Daoy (cell line): Measurements from ENCODE around the gene CCNC. TPM values are rescaled to one million over a fixed set of nuclear protein-coding genes. Genes with fewer than 3 reads are reported as not detected.
A peak's percentile ranks its signal among the peaks of the same experiment; 100 is the strongest.
"Not testable (repeated sequence)": the region's sequence is repeated elsewhere in the genome, so short reads cannot be mapped to it uniquely, and the experiment has no call there.

Experiments
- DNase-seq: peaks from one replicate; pipeline ENCODE4 v3.0.0-alpha.2; 2015; ENCODE audit warnings: low read depth
- total RNA-seq: library from RNA; depleted of rRNA; stranded (reverse); fragments of >200 nt; shearing (Covaris generic); gene quantifications from 2 replicates; pipeline ENCODE4 v1.2.3, GENCODE V29; 2014

CCNC gene
- total RNA-seq, 1 experiment from 2014 or later = 136 TPM

DNA sequence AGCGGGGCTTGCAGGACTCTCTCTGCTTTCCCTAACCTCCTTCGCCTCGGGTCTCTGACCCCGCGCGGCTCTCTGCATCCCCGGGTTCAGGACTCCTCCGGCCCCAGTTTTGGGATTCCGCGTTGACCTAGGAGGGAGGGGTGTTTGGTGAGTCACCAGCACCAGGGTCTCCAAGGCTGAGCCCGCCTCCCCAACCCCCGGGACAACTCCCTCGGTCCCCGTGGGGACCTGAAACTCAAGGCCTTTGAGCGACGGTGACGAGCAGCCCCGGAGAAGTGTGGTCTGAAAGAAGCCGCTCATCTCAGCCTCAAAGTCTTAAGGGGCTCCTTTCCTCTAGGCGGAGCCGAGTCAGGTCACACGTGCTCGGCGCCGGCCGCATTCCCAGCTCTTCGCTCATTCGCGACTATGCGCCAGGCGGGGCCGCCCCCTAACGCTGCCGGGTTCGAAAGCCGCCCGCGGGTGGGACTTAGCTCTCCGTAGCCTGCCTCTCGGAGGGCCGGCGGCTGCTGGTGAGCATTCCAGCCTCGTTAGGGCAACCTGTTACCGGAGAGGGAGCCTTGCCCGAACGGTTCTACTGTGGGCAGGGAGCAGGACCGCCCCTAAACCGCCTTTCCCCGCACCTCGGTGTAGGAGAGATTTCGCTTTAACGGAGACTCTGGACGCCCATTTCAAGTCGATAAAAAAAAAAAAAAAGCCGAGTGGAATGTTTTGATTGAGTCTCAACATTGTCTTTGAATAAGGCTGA lies 35.1 kb upstream of the CCNC start:
- peak; percentile 79 for DNase-seq

DNA sequence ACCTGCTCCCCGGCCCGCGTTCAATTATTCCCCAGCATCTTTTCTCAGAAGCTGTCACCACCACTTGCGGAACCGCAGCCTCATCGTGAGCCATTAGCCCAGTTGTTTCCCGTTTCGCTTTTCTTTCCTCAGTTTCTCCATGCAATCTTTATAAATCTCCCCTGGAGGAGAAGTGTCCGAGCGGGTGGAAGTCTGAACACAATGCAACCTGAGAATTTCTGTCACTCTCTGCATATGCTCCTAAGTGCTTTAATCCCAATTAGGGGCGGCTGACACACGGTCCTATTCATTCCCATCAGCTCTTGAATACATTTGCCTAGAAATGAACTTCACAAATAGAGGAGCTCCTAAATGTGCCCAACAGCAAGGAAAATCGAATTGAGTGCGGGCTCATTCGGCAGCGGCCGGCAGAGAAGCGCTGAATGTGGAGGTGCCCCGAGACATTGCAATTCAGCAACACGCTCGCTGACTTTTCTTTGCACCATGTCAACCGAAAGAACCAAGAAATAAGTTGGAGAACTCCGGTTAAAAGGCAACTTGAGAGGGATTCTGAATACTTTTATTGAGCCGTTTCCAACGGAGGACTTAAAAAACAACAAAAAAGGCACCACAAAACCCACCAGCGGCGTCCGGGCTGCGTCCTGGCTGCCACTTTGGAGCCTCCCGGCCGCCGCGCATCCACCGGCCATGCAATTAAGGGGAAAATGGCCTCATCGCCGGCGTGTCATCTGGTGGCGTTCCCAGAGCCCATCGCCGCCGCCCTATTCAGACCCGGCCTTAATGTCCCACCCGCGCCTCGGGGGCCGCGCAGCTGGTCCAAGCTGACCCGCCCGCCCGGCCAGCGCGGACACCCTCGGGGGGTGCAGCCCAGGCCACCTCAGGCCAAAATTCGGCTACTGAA lies 34.3 kb upstream of the CCNC start:
- no peak for DNase-seq

DNA sequence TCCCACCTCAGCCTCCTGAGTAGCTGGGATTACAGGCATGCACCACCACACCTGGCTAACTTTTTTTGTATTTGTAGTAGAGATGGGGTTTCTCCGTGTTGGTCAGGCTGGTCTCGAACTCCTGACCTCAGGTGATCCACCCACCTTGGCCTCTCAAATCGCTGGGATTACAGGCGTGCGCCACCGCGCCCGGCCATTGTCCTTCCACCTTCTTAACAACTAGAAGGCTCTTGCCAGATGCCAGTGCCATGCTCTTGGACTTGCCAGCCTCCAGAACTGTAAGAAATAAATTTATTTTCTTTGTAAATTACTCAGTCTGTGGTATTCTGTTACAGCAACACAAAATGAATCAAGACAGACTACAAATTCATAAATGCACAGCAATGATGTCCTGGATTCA lies 26.2 kb upstream of the CCNC start:
- not testable (repeated sequence) for DNase-seq

DNA sequence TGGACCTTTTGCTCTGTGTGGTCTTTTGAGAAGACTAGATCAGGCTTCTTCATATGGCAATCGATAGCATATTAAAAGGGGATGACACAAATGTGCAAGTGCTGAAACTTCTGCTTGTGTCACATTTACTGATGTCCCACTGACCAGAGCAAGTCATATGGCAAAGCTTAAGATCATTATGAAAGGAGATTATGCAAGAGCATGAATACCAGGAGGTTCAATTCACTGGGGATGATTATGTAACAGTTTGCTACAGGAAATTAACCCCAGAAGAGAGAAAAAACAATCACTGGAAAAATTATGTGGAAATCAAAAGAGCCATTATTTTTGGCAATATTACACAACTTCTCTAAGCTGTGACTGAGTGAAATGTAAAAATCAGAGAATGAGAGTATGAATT lies 24.4 kb upstream of the CCNC start:
- no peak for DNase-seq

DNA sequence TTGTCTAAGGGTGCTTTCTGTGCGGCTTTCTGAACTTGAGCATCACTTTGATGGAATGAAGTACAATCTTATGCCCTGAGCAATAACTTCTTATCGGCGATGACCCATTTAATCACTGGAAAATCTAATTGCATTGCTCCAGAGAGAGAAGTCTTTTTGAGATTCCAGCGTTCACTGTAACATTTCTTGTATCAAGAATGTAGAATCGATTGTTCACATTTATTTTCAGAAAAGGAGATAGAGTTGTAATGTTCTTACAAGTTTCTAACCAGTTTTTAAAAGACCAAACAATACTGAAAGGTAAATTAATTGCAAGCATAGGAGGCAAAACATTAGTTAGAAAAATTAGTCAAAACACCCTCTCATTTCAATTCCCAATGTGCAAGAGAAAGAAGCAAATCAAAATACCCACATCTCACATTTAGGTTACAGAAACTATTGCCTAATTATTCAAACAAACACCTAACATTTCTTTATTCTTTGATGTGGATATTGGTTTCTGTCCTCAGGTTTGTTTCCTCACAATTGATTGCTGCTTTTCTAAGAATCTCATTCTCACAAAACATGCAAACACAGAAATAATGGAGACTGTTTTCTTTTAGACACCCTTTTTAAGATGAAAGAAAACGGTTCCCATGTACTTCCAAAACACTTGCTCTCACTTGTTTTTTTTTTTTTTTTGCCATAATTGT lies 23.4 kb upstream of the CCNC start:
- no peak for DNase-seq

DNA sequence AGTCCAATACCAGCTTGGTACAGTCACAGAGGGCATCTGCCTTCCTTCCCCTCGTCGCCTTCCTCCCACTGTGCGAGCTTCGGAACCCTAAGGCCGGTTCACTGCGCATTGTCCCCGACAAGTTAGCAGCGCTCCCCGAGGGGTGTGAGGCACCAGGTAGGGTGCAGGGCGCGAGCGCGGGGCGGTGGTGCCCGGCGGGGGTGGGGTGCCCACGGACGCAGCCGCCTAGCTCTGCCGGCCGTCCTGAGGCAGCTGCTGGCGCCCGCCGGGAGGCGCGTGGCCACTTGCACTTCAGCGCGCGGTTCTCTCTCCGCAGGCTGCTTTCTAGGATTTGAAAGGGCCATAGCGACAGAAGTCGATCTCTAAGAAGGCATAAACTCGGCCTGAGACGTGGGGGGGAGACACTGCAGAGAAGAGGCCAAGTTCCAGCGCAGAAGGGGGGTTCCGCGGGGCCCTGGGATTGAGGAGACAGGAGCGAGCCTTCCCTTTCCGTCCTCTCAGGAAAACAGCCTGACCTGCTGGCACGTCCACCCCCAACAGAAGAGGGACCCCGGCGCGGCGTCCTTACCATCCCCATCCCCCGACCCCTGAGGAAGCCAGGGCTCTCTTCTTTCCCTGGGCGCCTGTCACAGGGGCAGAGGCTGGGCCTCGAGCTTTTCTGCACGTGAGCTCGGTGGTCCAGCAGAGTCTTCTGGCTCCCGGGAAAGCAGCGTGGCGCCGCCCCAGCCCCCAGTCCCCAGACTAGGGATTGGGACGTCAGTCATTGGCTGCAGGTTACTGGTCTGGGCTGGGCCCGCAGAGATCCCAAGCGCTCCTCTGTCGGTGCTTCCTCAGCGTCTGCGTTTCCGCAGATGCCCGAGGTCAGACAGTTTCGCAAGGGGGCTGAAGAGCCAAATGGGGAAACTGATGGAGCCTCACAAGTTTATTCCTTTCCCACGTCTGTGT lies 22.5 kb upstream of the CCNC start:
- no peak for DNase-seq

DNA sequence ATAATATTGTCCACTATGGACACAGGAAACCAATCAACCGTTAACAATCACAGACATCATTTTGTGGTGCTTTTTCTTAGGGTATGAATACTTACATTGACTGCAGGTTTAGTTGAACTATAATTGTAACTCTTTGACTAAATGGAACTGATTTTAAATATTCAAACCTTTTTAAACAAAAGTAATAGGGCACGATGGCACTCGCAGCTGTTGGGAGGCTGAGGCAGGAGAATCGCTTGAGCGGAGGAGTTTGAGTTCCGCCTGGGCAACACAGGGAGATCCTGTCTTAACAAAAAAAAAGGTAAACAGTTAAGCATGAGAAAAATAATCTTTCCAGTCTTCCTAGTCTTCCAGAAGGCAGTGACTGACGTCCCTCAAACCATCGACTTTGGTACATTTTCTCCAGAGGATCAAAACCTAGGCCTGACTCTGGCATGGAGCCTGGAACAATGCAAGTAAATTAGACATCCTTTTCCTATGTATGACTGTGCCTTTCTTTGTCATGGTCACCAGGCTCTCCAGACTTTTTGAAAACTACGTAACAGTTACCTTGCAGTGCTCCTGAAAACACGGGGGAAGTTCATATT lies 21.5 kb upstream of the CCNC start:
- no peak for DNase-seq

DNA sequence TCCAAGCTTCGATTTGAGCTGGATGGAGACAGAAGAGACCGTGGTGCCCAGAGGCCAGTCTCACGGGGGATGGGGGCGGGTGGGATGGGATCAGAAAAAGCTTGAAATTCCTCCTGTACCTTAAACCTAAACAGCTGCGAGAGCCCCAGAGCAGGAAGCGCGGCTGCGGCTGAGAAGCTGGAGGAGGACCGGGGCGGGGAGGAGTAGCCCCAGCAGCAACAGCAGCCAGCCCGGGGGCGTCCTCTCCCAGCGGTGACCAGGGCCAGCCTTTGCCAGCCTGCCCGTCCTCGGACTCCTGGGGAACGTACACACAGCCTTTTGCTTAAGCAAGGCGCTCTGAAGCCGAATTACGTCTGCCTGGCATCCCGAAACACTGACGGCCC lies 20.8 kb upstream of the CCNC start:
- DNase-seq = peak; percentile 50

DNA sequence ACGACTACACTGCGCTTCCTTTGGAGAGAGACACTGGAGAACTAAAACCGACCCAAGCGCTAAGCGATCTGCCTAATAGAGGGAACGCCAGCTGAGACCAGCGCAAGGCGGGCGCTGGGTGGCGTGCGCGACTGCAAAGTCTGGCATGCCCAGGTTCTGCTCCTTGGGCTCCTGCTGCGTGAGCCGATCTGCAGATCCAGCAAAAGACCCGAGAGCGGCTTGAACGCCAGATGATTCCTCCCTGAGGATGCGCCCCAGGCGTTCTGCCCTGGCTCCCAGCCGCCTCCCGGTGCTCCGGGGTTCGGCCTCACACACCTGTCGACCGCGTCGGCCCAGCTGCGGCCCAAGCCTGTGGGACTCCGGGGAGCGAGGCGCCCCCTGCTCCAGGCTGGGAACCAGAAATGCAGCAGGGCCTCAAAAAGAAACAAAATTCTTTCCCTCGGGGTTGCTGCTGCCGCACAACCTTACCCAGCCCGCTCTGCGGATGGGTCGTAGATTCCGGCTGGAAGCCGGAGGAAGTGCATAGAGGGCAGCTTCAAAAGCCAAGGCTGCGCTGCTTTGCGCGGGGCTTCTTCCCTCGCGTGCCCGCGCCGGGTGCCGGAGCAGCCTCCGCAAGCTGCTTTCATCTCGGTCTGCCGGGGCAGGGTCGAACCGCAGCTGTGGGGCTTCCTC lies 20.3 kb upstream of the CCNC start:
- peak; percentile 89 for DNase-seq

DNA sequence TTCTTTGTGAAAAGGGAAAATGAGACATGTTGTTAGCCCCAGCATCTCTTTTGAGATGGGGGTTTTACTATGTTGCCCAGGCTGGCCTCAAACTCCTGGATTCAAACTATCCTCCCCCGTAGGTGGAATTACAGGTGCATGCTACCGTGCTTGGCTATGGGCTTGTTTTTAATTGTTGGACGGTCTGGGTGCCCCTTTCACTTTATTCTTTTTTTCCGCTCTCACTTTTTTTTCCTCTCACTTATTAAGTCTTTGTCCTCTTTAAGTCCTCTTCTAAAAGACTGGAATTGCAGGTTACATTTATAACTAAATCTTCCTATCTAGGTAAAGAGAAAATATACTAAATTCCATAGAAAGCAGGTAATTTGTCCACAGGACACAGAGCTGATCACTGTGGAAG lies 19.3 kb upstream of the CCNC start:
- DNase-seq = no peak

DNA sequence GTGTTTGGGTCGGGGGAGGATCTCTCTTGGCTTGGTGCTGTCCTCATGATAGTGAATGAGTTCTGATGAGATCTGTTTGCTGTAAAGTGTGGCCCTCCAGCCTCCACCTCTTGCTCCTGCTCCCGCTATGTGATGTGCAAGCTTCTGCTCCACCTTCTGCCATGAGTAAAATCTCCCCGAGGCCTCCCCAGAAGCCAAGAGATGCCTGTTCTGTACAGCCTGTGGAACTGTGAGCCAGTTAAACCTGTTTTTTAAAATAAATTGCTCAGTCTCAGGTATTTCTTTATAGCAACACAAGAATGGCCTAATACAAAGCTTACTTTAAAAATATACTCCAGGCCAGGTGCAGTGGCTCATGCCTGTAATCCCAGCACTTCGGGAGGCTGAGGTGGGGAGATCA lies 11.3 kb upstream of the CCNC start:
- no peak for DNase-seq

DNA sequence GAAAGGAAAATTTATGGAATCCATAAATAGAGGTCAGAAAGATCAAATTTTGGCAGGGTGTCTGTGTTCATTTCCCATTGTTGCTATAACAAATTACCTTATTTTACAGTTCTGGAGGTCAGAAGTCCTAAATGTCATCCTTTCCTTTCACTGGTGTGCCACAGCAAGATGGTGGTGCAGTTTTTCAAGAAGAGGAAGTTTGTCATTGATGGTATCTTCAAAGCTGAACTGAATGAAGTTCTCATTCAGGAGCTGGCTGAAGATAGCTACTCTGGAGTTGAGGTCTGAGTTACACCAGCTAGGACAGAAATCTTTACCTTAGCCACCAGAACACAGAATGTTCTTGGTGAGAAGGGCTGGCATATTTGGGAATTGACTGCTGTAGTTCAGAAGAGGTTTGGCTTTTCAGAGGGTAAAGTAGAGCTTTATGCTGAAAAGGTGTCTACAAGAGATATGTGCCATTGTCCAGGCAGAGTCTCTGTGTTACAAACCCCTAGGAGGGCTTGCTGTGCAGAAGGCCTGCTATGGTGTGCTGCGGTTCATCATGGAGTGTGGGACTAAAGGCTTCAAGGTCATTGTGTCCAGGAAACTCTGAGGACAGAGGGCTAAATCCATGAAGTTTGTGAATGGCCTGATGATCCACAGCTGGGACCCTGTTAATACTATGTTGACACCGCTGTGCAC lies 7.2 kb upstream of the CCNC start:
- DNase-seq = no peak

DNA sequence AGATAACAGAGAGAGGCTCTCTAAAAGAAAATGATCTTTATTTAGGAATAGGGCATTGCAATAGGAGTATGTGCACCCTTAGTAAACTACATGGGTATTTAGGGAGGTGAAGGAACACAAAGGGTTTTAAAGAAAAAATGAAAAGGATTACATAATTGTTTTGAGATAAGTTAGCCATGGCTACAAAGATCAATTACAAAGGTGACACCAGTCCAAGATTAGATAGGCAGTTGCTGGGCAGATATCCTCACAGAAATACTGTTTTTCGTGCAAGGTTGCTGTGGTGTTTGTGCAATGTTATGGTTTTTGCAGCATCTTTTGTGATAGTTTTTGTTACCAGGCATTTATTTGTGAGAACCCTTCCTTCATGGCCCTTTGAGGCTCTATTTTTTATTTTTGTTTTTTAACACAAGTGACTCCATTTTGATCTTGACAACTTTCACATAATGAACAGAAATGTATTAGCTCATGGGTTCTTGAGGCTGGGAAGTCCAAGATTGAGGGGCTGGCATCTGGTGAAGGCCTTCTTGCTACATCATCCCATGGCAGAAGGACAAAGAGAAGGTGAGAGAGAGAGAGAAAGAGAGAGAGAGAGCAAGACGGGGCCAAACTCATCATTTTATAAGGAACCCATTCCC lies 5.6 kb upstream of the CCNC start:
- no peak for DNase-seq

DNA sequence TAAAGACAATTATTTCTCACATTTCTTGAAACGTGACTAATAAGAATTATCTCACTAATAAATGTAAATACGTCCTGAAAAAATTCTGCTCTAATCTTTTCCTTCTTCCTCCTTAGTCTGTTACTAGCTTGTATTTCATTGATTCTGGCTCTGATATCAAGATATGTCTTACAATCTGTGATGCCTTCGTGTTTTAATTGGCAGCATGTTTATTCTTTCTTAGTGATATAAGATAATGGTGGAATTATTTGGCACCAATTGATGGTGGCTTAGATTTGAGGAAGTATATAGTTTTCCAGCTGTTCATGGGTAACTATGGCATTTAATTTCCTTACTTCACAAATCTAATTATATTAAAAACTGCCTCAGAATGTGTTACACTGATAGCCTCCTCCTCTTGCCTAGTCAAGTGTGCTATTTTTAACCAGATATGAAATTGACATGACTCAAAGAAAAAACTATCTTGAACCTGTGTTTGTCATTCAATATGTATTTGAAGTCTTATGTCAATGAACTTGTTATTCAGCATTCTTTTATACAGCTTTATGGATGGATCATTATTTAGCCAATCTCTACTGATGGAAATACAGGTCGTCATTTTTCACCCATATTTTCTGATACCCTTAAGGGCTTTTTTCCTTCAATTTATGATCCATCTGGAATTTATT lies 5.3 kb downstream of the CCNC start:
- no peak for DNase-seq

DNA sequence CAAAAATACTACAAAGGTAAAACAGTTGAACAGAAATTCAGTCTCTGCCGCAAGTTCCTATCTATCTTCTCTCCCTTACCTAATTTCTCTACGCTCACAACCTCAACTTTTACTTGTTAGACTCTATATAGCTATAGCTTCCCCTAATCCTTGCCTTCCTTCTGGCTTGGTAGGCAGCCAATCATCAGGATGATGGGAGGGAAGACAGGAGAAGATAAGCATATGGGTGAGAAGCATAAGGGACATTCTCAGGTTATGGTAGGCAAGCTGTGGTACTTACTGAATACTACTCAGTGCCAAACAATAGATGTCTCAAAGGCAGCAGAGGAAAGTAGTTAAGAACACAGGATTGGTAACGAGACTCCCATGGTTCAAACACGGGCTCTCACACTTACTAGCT lies 7.8 kb downstream of the CCNC start:
- DNase-seq = no peak

DNA sequence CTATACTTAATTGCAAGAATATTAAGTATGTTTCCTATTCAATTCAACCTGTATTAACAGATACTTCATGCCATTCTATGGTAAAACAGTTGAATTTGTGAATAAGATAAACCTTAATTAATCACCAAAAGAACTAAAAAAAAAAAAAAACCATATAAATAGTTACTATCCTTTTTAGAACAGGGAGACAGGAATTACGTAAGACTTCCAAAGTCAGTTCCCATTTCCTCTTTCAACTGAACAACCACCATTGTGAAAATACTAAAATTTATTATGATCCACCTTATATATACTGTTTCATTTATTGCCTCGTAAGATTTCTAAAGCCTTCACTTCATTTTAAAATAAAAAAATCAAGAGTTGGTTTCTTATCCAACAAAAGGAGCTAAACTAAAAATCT lies 9.4 kb downstream of the CCNC start:
- DNase-seq = no peak

DNA sequence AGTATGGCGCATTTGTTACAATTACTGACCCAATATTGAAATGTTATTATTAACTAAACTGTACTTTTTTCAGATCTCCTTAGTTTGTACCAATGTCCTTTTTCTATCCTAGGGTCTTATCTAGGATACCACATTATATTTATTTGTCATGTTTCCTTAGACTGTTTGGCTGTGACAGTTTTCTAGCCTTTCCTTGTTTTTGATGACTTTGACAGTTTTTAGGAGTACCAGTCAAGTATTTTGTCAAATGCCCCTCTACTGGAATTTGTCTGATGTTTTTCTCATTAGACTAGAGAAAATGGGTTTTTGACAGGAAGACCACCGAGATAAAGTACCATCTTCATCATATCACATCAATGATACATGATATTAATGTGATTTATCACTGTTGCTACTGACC lies 14.6 kb downstream of the CCNC start:
- DNase-seq = no peak

DNA sequence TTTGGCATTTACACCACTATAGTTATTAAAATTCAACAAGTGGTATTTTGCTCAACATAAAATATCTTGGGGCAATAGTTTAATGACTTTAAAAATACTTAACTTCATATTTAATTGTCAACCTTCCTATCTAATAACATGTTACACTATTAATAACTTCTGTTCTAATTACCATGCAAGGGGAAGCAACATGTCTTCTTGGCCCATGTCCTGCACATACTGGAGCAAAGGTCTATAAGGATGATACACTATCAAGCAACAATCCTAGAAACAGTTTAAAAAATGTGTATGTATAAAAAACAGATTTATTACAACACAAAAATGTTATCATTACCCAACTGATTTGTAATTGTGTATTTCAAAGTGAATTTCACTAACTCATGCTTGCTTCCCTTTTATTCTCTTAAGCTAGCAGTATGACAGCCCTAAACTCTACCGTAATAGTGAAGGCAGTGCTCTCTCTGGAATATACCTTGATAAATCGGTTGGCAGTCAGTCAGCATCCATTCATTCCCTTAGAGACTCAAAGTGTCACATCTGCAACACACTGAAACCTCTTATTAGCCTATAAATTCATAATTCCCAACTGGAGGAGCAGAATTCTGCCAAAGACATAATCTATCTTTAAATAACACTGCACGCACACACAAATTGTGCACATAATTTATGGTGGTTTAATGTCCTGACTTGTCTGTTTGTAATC lies 18.3 kb downstream of the CCNC start:
- DNase-seq = no peak
